ENCODE measurements around the gene RBPJL. TPM values are rescaled to one million over a fixed set of nuclear protein-coding genes. Genes with fewer than 3 reads are reported as not detected.

RBPJL gene
- polyA plus RNA-seq, 2 of the 4 experiments (the other 2 are of a cell fraction) = not detected

DNA sequence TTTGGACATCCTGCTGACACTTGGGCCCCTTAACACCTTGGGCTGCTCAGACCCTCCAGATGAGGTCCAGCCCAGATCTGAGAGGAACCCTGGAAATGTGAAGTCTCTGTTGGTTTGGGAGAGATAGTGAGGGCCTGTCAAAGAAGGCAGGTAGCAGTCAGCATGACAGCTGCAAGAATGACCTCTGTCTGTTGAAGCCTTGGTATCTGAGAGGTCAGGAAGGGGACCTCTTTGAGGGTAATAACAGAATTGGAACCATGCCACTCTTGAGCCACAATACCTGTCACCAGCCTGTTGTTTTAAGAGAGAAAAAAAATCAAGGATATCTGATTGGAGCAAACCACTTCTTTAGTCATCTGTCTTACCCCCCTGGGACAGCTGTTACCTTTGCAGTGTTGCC is 60.5 kb downstream of the RBPJL start:
- H3K27ac ChIP-seq = no peak overlapping the region
- POLR2A ChIA-PET = no interaction called here
- no peak for DNase-seq (ENCODE audit: low read depth in 1 of 2, low spot score in 1 of 2)
- no peaks in the 10 kb centered on the region for H3K9me3 ChIP-seq
- H3K4me1 ChIP-seq = peaks cover 4% of the 10 kb centered on the region; the same call in 1 of the 3 replicates
- no peak for TF ChIP-seq POLR2AphosphoS2 (conservative IDR thresholded peaks at IDR 0.05; ENCODE audit: low read length)
- no peak for TF ChIP-seq EP300 (IDR thresholded peaks at IDR 0.05)
- no peak for TF ChIP-seq RFX5 (IDR thresholded peaks at IDR 0.05)
- CTCF ChIA-PET = interaction anchor here (1.1 to 12.1 kb wide), 6 partner anchors 12 to 404 kb away, joined by 3 to 240 read pairs (median 16); no protein-coding TSS in a partner anchor
- H3K4me2 ChIP-seq = no peak overlapping the region
- no peak for FAIRE-seq
- H3K4me3 ChIP-seq = no peak overlapping the region
- ATAC-seq = no peak

Other genes with a start within 250 kb of the RBPJL start
- gene KCNS1, start 205.7 kb upstream of the RBPJL start, polyA plus RNA-seq (2011; rRNA removed) = not detected in 2 replicates
- not detected in 3 replicates for gene KCNS1, start 205.7 kb upstream of the RBPJL start, polyA plus RNA-seq (2017; fragmentation: RNase III; extraction: RNeasy Plus Mini Kit Qiagen cat#74134 plus additional on column Dnase treatment)
- not detected in 2 replicates for gene WFDC5, start 191.7 kb upstream of the RBPJL start, polyA plus RNA-seq (2011; rRNA removed)
- gene WFDC5, start 191.7 kb upstream of the RBPJL start, polyA plus RNA-seq (2017; fragmentation: RNase III; extraction: RNeasy Plus Mini Kit Qiagen cat#74134 plus additional on column Dnase treatment) = not detected in 3 replicates
- gene WFDC12, start 182.4 kb upstream of the RBPJL start, polyA plus RNA-seq (2011; rRNA removed) = not detected in 2 replicates
- gene WFDC12, start 182.4 kb upstream of the RBPJL start, polyA plus RNA-seq (2017; fragmentation: RNase III; extraction: RNeasy Plus Mini Kit Qiagen cat#74134 plus additional on column Dnase treatment) = not detected in 3 replicates
- gene PI3, start 131.9 kb upstream of the RBPJL start, polyA plus RNA-seq (2011; rRNA removed) = 0.35 and 1.1 TPM in 2 replicates
- gene PI3, start 131.9 kb upstream of the RBPJL start, polyA plus RNA-seq (2017; fragmentation: RNase III; extraction: RNeasy Plus Mini Kit Qiagen cat#74134 plus additional on column Dnase treatment) = 0.18 to 0.39 TPM in 2 of 3 replicates, not detected in the other
- not detected in 2 replicates for gene SEMG1, start 99.8 kb upstream of the RBPJL start, polyA plus RNA-seq (2011; rRNA removed)
- not detected in 3 replicates for gene SEMG1, start 99.8 kb upstream of the RBPJL start, polyA plus RNA-seq (2017; fragmentation: RNase III; extraction: RNeasy Plus Mini Kit Qiagen cat#74134 plus additional on column Dnase treatment)
- not detected in 2 replicates for gene SEMG2, start 85.5 kb upstream of the RBPJL start, polyA plus RNA-seq (2011; rRNA removed)
- gene SEMG2, start 85.5 kb upstream of the RBPJL start, polyA plus RNA-seq (2017; fragmentation: RNase III; extraction: RNeasy Plus Mini Kit Qiagen cat#74134 plus additional on column Dnase treatment) = not detected in 3 replicates
- gene SLPI, start 52.3 kb upstream of the RBPJL start, polyA plus RNA-seq (2011; rRNA removed) = 27.0 and 59.1 TPM in 2 replicates
- gene SLPI, start 52.3 kb upstream of the RBPJL start, polyA plus RNA-seq (2017; fragmentation: RNase III; extraction: RNeasy Plus Mini Kit Qiagen cat#74134 plus additional on column Dnase treatment) = 3.7 to 4.5 TPM (median 3.7 TPM) in 3 replicates
- gene MATN4, start 1.5 kb downstream of the RBPJL start, polyA plus RNA-seq (2011; rRNA removed) = 0.04 TPM in 1 of 2 replicates, not detected in the other
- gene MATN4, start 1.5 kb downstream of the RBPJL start, polyA plus RNA-seq (2017; fragmentation: RNase III; extraction: RNeasy Plus Mini Kit Qiagen cat#74134 plus additional on column Dnase treatment) = 0.05 to 0.08 TPM (median 0.05 TPM) in 3 replicates
- 27.4 and 29.0 TPM in 2 replicates for gene SDC4, start 41.6 kb downstream of the RBPJL start, polyA plus RNA-seq (2011; rRNA removed)
- gene SDC4, start 41.6 kb downstream of the RBPJL start, polyA plus RNA-seq (2017; fragmentation: RNase III; extraction: RNeasy Plus Mini Kit Qiagen cat#74134 plus additional on column Dnase treatment) = 35.6 to 40.2 TPM (median 39.2 TPM) in 3 replicates
- gene SYS1, start 56.3 kb downstream of the RBPJL start, polyA plus RNA-seq (2011; rRNA removed) = 27.6 and 30.5 TPM in 2 replicates
- 20.2 to 20.5 TPM (median 20.2 TPM) in 3 replicates for gene SYS1, start 56.3 kb downstream of the RBPJL start, polyA plus RNA-seq (2017; fragmentation: RNase III; extraction: RNeasy Plus Mini Kit Qiagen cat#74134 plus additional on column Dnase treatment)
- gene TP53TG5, start 71.5 kb downstream of the RBPJL start, polyA plus RNA-seq (2011; rRNA removed) = not detected in 2 replicates
- not detected in 3 replicates for gene TP53TG5, start 71.5 kb downstream of the RBPJL start, polyA plus RNA-seq (2017; fragmentation: RNase III; extraction: RNeasy Plus Mini Kit Qiagen cat#74134 plus additional on column Dnase treatment)
- 20.9 and 31.1 TPM in 2 replicates for gene DBNDD2, start 101.4 kb downstream of the RBPJL start, polyA plus RNA-seq (2011; rRNA removed)
- 6.2 to 6.5 TPM (median 6.3 TPM) in 3 replicates for gene DBNDD2, start 101.4 kb downstream of the RBPJL start, polyA plus RNA-seq (2017; fragmentation: RNase III; extraction: RNeasy Plus Mini Kit Qiagen cat#74134 plus additional on column Dnase treatment)
- 60.3 and 79.6 TPM in 2 replicates for gene PIGT, start 109.3 kb downstream of the RBPJL start, polyA plus RNA-seq (2011; rRNA removed)
- gene PIGT, start 109.3 kb downstream of the RBPJL start, polyA plus RNA-seq (2017; fragmentation: RNase III; extraction: RNeasy Plus Mini Kit Qiagen cat#74134 plus additional on column Dnase treatment) = 62.0 to 71.8 TPM (median 66.2 TPM) in 3 replicates
- gene WFDC2, start 162.9 kb downstream of the RBPJL start, polyA plus RNA-seq (2011; rRNA removed) = not detected in 2 replicates
- 0.22 TPM in 1 of 3 replicates, not detected in the others for gene WFDC2, start 162.9 kb downstream of the RBPJL start, polyA plus RNA-seq (2017; fragmentation: RNase III; extraction: RNeasy Plus Mini Kit Qiagen cat#74134 plus additional on column Dnase treatment)
- gene SPINT3, start 208.8 kb downstream of the RBPJL start, polyA plus RNA-seq (2011; rRNA removed) = not detected in 2 replicates
- gene SPINT3, start 208.8 kb downstream of the RBPJL start, polyA plus RNA-seq (2017; fragmentation: RNase III; extraction: RNeasy Plus Mini Kit Qiagen cat#74134 plus additional on column Dnase treatment) = not detected in 3 replicates
- gene WFDC6, start 232.6 kb downstream of the RBPJL start, polyA plus RNA-seq (2011; rRNA removed) = not detected in 2 replicates
- not detected in 3 replicates for gene WFDC6, start 232.6 kb downstream of the RBPJL start, polyA plus RNA-seq (2017; fragmentation: RNase III; extraction: RNeasy Plus Mini Kit Qiagen cat#74134 plus additional on column Dnase treatment)
- not detected in 2 replicates for gene EPPIN, start 240.6 kb downstream of the RBPJL start, polyA plus RNA-seq (2011; rRNA removed)
- gene EPPIN, start 240.6 kb downstream of the RBPJL start, polyA plus RNA-seq (2017; fragmentation: RNase III; extraction: RNeasy Plus Mini Kit Qiagen cat#74134 plus additional on column Dnase treatment) = not detected in 3 replicates